ENCODE results near the gene ALG2. TPM values are rescaled to one million over a fixed set of nuclear protein-coding genes. Genes with fewer than 3 reads are reported as not detected.

The ALG2 gene
- total and polyA plus RNA-seq, 2 of the 4 experiments (the other 2 are of a cell fraction): 36.4 to 38.4 TPM

DNA sequence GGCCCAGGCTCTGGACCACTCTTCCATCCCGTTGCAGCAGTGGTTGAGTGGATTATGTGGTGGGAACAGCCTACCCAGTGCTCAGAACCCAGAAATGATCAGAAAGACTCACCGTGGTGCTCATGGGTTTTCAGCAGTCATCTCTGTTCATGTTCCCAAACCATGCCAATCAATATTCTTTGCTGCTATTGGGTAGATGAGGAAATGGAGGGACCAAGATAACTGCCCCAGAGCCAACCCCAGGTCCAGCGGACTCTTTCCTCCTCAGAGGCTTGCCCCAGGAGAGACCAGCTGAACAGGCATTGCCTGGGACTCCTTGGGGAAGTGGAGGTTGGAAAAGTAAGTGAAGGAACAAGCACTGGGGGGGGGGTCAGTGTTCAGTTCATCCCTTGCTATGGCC lies 38.1 kb downstream of the ALG2 start:
- Histone ChIP-seq H2AK9ac (replicated peaks; ENCODE audit: low read depth, low read length, poor library complexity) (no peak overlapping the region), H3K4me3 (ENCODE audit: insufficient read depth, low read depth, low read length) (no peak overlapping the region), H3K18ac (ENCODE audit: low read depth, low read length) (no peak overlapping the region), H3K36me3 (ENCODE audit: control insufficient read depth, insufficient read depth, low read length) (no peaks in the 10 kb centered on the region), H3K9me3 (ENCODE audit: control insufficient read depth, insufficient read depth, low read length) (no peaks in the 10 kb centered on the region), H4K20me1 (ENCODE audit: insufficient read depth, low read length) (no peaks in the 10 kb centered on the region), H3K4ac (ENCODE audit: low read depth, low read length) (no peak overlapping the region), H2BK20ac (ENCODE audit: low read depth, low read length) (no peak overlapping the region), H2BK120ac (ENCODE audit: low read depth, low read length) (no peak overlapping the region), H3K27ac (ENCODE audit: insufficient read depth, low read length) (no peak overlapping the region), H3K23ac (ENCODE audit: low read depth, low read length) (no peak overlapping the region; the same call in 1 of the 2 replicates), H2AK5ac (ENCODE audit: low read depth, low read length) (no peak overlapping the region), H3K9me1 (ENCODE audit: insufficient read depth, low read length) (peaks cover 6% of the 10 kb centered on the region; the same call in 1 of the 2 replicates), H3K56ac (ENCODE audit: extremely low read depth, insufficient read depth, low read length) (no peak overlapping the region), H3K79me1 (ENCODE audit: low read depth in 1 of 2, low read length in 2 of 2) (no peaks in the 10 kb centered on the region), H2BK15ac (ENCODE audit: low read depth, low read length) (no peak overlapping the region), H3K14ac (replicated peaks; ENCODE audit: low read depth, low read length) (no peak overlapping the region), H4K8ac (ENCODE audit: low read depth in 2 of 2, low read length in 2 of 2) (no peak overlapping the region), H3K4me2 (ENCODE audit: low read depth, low read length) (no peak overlapping the region), H3K27me3 (ENCODE audit: control insufficient read depth, insufficient read depth, low read length) (peaks cover 4% of the 10 kb centered on the region), H3K4me1 (ENCODE audit: control insufficient read depth, insufficient read depth, low read length) (peaks cover 8% of the 10 kb centered on the region), H4K5ac (ENCODE audit: low read depth, low read length) (no peak overlapping the region), H2AFZ (replicated peaks; ENCODE audit: low read length, poor library complexity) (no peak overlapping the region), H3K9ac (ENCODE audit: low read depth, low read length) (no peak overlapping the region), H2BK5ac (ENCODE audit: low read depth, low read length, poor library complexity, severe bottlenecking) (no peak overlapping the region), H4K91ac (ENCODE audit: insufficient read depth, low read depth, low read length) (no peak overlapping the region)
- no peak for ATAC-seq (ENCODE audit: low read depth)
- in situ Hi-C loops (cut with MboI; ENCODE audit: low sequenced_read_pairs) (loop anchor here (10.0 to 25.0 kb wide), 4 partner anchors 621 to 1404 kb away; partner anchors contain the start of gene CAVIN4), intact Hi-C loops (cut with micrococcal nuclease) (loop anchor here (1.0 to 10.0 kb wide), 8 partner anchors 39 to 1411 kb away; partner anchors contain the start of genes MSANTD3 and SEC61B), dilution Hi-C loops (cut with HindIII; ENCODE audit: low sequenced_read_pairs, unreplicated experiment) (no loop called here)
- CTCF ChIA-PET: interaction anchor here (2.3 kb wide), 1 partner anchor 39 kb away, joined by 12 read pairs; the partner anchor contains the start of genes ALG2 and SEC61B
- POLR2A ChIA-PET (ENCODE audit: unreplicated experiment): no interaction called here
- TF ChIP-seq CEBPB (IDR thresholded peaks at IDR 0.05; ENCODE audit: low read depth, low read length) (no peak), BHLHE40 (IDR thresholded peaks at IDR 0.05; ENCODE audit: low read depth, low read length) (no peak), NFE2L2 (IDR thresholded peaks at IDR 0.05; ENCODE audit: low read depth, low read length) (no peak), CHD1 (IDR thresholded peaks at IDR 0.05; ENCODE audit: low read depth, low read length) (no peak), RFX5 (IDR thresholded peaks at IDR 0.05; ENCODE audit: low read depth, low read length) (no peak), POLR2A (IDR thresholded peaks at IDR 0.05; ENCODE audit: low read depth, low read length) (no peak), RCOR1 (IDR thresholded peaks at IDR 0.05; ENCODE audit: insufficient replicate concordance, low read length) (no peak), RAD21 (IDR thresholded peaks at IDR 0.05; ENCODE audit: low read length) (no peak), MAFK (IDR thresholded peaks at IDR 0.05; ENCODE audit: low read depth, low read length) (no peak), MXI1 (IDR thresholded peaks at IDR 0.05; ENCODE audit: borderline replicate concordance, low read depth, low read length) (no peak), FOS (IDR thresholded peaks at IDR 0.05; ENCODE audit: low read depth, low read length) (no peak), ELK1 (IDR thresholded peaks at IDR 0.05; ENCODE audit: borderline replicate concordance, low read depth, low read length) (no peak), USF2 (IDR thresholded peaks at IDR 0.05; ENCODE audit: low read depth, low read length) (no peak), SMC3 (IDR thresholded peaks at IDR 0.05; ENCODE audit: low read depth, low read length) (no peak), MAZ (IDR thresholded peaks at IDR 0.05; ENCODE audit: borderline replicate concordance, low read depth, low read length) (no peak)
- TF ChIP-seq, protein P1, sequence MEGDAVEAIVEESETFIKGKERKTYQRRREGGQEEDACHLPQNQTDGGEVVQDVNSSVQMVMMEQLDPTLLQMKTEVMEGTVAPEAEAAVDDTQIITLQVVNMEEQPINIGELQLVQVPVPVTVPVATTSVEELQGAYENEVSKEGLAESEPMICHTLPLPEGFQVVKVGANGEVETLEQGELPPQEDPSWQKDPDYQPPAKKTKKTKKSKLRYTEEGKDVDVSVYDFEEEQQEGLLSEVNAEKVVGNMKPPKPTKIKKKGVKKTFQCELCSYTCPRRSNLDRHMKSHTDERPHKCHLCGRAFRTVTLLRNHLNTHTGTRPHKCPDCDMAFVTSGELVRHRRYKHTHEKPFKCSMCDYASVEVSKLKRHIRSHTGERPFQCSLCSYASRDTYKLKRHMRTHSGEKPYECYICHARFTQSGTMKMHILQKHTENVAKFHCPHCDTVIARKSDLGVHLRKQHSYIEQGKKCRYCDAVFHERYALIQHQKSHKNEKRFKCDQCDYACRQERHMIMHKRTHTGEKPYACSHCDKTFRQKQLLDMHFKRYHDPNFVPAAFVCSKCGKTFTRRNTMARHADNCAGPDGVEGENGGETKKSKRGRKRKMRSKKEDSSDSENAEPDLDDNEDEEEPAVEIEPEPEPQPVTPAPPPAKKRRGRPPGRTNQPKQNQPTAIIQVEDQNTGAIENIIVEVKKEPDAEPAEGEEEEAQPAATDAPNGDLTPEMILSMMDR (conservative IDR thresholded peaks at IDR 0.05; ENCODE audit: low read depth, low read length): no peak
- no CpG with 5 or more reads among the region's 3 CpGs for WGBS, 2 experiments (ENCODE audit: extremely low coverage in 2 of 2, insufficient read length in 1 of 2)
- no TSS peak for BruUV-seq (replicated peaks)
- no peak for DNase-seq
